Colon (tissue), 2 donors: ENCODE measurements around the gene KRT5.

Experiments used
- FAIRE-seq: peaks from 2 replicates; lab custom pipeline; 2012; peaks lifted over from hg19 to GRCh38; lab: Jason Lieb, UNC
- donor health status: control.
- donor health status: control.

Gene KRT5

DNA sequence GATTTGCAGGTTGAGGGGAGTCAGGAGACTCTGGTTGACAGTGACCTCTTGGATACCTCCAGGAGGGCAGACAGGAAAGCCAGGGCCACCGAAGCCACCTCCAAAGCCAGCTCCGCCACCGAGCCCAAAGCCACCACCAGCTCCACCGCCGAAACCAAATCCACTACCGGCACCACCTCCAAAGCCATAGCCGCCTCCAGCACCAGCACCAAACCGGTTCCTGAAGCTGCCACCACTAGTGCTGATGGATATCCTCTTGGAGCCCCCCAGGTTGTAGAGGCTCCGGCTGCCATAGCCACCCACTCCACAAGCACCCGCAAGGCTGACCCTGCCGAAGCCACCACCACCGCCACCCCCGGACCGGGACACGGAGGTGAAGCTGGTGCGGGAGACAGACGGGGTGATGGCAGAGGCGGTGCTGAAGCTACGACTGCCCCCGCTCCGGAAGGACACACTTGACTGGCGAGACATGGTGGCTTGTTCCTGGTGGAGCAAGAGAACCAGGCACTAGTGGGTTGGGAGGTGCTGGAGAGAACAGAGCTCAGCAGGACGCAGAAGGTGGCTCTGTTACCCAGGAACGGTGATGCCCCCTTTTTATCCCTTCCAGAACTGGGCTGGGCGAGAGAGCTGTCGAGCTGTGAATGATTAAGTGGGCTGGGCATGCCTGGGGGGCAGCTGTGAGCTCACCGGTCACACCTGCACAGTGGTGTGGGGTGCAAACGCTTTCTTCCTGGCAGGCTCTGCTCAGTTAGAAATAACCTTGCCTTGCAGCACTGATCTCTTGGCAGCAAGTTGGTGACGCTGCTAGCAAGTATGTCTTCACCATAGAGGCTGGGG is at the start of gene KRT5:
Gene KRT5, minus strand, starts transcription at position 569 of the 837 bp plus-strand sequence. Its CDS starts 98 bp downstream, at position 471.
- no peak for FAIRE-seq

DNA sequence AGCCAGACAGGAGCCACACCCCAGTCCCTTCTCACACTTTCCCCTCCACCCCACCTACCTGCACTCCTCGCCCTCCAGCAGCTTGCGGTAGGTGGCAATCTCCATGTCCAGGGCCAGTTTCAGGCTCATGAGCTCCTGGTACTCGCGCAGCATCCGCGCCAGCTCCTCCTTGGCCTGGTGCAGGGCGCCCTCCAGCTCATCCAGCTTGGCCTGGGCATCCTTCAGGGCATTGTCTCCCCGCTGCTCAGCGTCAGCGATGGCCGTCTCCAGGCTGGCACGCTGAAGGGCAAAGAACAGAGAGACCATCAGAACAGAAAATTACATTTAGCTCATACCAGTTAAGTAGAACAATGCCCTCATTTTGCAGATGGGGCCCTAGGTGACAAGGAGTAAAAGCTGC is 47.9 kb upstream of the KRT5 start:
- FAIRE-seq, result no peak

DNA sequence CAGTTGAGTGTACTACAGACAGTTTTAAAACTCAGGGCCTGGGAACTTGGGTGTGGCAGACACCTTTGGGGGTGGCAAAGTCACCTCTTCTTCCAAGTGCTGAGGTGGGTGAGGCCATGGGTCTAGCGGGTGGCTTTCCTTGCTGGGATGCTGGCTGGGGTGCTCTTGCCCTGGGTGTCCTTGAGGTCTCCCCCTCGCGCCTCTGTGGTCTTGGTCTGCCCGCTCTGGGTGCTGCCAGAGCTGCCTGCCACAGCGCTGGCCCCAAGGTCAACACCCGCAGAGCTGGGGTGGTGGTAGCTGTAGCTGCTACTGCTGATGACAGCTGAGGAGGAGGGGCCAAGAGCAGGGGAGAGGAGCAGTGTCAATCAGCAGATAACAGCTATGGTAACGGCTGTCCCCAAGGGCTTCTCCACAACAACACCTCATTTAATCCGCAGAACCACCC is 46.7 kb upstream of the KRT5 start:
- no peak for FAIRE-seq

DNA sequence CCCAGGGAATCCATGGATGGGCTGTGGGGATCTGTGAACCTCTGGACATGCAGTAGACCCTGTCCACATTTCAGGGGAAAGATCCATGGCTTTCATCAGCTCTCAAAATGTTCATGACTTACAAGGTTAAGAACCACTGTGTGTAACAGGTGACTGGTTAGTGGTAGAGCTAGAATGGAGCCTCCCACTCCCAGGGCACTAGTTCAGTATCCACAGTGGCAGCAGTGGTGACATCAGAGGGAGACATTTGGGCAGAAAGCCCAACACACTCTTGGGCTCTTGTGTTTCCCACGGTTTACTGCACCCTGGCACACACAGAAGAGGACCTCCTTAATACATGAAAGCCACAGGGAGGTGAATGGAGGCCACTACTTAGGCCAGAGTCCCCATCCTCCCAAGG is 44.4 kb upstream of the KRT5 start:
- no peak for FAIRE-seq

DNA sequence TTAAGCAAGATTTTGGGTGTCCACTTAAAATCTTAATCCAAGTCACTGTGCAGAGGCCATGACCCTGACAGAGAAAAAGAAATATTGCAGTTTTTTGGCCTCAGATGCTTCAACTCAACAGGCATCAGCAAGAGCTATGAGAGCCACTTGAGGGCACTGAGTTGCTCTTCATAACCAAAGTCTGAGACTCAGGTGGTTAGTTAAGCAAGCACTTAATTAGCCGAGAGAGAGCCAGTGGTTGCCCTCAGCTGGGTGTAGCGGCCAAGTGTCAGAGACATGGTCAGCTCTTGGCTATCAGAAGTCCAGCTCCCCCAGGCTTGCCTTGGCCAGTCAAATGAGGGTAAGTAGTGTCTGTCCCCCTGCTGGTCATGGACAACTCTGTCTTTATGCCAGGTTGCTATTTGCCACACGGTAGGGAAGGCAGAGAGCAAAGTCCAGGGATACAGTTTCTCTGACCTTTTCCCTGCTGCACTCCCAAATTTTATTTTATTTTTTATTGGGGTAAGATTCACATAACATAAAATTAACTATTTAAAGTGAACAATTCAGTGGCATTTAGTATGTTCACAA is 41.8 kb upstream of the KRT5 start:
- FAIRE-seq, result no peak

DNA sequence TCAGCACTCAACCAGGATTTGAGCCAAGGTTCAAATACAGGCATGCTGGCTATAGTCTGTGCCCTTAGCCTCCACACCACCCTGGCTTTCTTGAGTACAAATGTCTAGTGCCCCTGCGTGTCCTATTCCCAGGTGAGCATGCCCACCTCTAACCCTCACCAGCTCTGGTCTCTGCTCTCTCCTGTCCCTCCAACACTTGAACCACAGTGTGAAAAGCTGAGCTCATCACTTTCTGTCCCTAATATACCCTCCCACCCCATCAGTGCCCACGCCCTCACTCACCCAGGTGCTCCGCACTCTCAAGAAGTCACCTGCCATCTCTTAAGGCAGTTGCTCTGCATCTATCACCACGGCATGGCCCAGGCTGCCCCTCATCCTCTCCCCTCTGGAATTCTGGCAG is 39.8 kb upstream of the KRT5 start:
- FAIRE-seq, result no peak

DNA sequence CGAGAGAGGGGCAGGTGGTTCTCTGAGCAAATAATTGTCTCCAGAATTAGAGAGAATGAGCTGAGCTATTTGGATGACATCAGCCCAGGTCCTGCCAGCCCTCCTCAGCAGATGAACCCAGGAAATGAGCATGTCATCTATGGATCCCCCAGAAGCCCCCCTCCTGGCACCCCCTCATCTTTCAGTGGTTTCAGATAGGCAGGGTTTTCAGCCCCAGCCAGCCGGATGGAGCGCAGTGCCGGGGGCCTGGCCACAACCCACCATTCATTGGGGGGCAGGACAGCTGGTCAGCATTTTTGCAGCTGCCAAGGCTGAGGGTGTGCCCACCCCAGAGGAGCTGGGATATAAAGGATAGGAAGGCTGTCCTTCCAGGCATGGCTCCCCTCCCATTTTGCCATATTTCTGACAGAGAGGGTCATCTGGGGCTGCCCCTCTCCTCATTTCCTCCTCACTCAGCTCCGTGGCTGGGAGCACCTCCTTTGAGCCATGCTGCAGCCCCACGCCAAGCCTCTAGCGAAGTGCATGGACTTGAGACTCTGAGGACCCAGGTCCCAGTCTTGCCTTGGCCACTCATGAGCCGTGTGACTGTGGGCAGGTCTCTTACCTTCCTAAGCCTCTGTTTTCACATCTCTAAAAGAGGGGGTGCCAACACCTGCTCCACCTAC is 38.7 kb upstream of the KRT5 start:
- no peak for FAIRE-seq

DNA sequence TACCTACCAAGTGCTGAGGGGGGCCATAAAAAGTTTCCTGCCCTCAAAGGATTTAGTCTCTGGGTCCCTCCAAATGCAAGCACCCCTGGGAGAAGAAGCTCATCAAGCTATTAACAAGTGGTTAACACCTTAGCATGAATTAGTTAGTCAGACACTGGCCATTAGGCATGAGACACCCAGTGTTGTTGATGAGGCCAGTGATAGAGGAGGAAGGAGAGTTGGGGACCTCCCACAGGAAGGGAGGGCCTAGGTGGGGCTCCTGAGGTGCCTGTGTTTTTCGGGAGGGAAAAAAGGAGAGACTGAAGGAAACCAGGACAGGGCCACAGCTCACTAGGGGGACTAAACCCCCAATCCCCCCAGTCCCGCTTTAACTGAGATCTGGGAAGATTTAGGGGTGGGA is 37.3 kb upstream of the KRT5 start:
- no peak for FAIRE-seq

DNA sequence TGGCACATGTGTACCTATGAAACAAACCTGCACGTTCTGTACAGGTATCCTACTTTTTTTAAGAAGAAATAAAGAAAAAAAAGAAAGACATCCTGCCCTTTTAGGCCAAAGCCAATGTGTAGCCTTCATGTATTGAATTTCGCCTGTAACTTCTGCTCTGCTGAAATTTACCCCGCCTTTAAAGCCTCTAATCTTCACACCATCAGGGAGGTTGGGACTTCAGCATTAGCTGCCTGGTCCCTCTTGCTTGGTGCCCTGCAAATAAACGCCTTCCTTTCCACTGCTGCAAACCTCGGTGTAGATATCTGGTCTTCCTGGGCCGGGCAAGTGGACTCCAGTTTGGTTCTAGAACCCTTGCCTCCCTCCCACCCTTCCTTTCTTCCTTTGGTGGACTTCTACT is 35.4 kb upstream of the KRT5 start:
- FAIRE-seq, result no peak

DNA sequence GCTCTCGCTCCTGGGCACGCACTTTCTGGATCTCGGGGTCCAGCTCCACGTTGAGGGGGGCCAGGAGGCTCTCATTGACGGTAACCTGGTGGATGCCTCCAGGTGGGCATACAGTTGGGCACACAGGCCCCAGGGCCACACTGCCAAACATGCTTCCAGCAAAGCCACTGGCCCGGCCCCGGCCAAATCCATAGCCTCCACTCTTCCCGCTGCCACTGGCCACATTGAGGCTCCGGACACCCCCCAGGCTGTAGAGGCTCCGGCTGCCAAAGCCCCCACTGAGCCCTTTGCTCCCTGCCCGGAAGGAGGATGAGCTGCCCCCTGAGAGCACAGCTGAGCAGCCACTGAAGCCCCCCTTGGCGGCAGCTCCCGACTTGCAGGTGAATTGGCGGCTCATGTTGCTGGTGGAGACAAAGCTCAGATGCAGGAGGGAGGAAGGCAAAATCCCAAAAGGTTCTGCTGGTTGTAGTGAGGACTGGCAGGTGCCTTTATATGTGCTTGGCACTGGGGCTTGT is 32.5 kb upstream of the KRT5 start, which contains the start of gene KRT71:
Gene KRT71, minus strand, starts transcription at position 465 of the 515 bp plus-strand sequence. Its CDS starts 68 bp downstream, at position 397.
- no peak for FAIRE-seq

DNA sequence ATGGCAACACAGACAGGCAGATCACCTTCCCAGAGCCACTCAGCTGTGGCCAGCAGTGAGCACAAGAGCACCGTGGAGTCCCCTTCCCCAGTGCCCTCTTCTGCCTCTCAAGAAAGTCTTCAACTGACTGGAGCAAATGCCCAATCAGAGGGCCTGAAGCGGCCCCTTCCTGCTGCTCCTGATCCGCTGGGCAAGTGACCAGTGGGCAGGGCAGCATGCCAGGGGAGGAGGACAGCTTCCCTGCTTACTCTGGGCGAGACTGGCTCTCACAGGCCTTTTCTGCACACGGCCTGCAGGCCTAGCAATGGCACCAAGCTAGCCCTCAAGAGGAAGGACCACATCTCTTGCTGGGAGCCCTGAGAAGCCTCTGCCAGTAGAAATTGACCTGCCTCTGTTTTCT is 31.9 kb upstream of the KRT5 start:
- no peak for FAIRE-seq

DNA sequence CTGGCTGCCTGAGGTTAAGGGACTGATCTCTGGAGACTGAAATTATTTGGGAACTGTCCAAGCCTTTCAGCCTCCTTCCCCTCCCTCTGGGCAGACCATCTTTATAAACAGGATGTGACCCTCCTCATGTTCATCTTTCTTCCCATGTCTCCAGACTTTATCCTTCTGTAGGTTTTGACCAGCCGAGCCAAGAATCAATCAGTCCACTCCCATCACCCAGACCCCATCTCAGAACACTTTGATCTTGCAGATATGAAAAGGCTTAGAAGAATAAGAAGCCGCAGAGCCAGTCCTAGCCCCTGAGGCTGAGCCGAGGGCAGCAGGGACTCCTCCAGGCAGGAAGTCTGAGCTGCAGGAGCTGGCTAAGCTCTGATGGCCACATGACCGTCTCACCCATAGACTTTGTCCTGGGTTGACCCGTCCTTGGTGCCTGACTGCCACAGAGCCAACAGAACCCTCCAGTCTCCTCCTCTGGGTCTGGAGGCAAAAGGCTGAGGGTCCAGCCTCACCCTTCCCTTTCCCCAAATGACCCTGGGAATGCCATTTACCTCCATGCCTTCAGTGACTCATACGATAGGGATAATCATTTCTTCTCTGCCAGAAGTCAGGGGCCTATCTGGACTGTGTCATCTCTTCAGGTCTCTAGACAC is 31.1 kb upstream of the KRT5 start:
- FAIRE-seq, result no peak

DNA sequence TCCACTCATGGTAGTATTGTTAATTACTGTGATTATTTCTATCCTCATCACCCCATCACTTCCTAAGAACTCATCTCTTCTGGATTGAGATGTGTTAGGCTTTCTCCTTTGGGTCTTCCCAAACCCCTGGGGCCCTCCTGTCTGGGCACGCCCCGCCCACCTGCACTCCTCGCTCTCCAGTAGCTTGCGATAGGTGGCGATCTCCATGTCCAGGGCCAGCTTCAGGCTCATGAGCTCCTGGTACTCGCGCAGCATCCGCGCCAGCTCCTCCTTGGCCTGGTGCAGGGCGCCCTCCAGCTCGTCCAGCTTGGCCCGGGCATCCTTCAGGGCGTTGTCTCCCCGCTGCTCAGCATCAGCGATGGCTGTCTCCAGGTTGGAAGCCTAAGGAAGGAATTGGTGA is 25.9 kb upstream of the KRT5 start:
- no peak for FAIRE-seq

DNA sequence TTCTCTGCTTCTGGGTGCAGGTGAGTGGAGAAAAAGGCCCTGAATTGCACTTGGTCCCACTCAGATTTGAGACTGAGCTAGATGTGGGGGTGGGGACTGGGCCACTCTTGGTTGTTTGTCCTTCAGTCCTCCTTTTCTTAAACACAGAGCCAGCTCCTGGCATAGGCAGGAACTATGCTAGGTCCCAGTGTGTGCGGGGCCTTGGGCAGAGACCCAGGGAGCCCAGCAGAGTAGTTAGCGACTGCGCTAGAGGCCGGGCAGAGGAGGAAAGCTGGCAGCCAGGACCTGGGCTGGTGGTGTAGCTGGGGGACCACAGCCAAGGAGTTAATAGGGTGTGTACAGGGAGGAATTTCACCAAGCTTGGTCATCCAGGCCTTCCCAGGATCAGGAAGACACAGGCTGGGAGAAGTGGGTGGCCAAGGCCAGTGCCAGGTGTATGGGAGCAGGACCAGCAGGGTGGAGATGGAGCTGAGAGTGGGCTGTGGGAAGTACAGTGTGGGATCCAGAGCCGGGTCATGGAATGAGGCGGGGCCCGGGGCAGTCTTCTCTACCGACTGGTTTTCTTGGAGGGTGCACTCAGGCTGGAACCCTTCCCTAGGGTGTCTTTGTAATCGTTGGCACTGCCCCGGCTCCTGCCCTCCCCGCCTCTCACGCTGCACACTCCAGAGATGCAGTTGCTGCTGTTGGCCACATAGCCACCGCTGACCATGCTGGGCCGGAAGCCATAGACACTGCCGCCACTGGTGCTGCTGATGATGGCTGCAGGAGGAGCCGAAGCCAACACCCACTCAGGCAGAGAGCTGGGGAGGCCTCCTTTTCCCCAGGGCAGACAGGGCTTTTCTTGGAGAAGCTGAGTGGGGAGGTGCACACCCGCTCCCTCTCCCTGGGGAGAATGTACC is 24.0 kb upstream of the KRT5 start:
- FAIRE-seq, result no peak

DNA sequence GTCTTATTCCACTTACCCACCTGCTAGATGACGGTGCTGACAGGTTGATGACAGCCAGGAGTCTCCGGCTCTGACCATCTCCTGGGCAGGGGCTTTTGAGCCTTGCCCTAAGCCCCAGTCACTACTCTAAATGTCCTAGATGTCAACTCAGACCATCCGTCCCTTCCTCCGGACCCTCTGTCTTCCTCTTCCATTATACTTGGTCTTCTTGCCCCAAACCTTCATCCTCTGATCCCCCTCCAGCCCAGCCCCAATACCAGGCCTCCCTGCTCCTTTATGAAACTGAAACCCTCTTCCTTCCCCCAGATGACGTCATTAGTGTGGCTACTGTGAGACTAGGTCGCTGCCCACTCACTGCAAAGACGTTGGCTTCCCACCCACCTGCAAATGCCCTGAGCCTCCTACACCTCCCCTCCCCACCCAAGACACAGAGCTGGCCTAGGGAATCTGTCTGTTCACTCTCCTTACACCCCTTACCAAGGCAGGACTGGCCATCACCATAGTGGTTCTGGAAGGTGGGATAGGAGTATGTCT is 22.7 kb upstream of the KRT5 start:
- FAIRE-seq, result no peak

DNA sequence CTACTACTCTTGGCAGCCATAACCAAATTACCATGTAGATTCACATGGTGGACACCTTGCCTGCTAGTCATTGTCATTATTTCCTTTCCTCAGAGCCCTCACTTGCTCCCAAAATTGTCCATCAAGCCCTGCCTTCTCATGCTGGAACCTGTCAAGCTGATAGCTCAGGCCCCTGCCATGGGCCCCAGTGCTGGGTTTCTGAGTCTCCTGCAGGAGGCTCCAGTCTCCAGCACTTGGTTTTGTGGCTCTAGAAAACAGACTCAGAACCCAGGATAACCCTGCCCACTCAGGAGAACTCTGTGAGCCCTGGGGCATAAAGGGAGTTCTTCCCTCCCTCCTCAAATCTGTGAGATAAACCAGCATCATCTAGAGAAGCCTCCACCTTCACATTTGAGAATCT is 22.0 kb upstream of the KRT5 start:
- no peak for FAIRE-seq

DNA sequence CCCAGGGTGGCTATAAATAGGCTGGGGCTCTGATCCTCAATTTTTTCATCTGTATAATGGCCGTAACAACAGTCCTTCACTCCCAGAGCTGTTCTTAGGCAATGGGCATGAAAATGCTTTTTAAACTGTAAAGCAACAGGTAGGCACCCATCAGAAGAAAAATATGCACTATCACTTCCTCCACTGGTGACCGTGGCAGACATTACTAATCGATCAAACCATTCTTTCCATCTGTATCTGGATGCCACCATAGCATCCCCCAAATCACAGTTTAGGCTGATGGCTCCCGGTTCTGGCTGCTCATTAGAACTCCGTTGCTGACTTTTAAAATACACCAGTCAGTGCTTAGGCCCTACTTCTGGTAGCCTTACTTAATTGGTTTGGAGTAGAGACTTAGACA is 21.5 kb upstream of the KRT5 start:
- FAIRE-seq, result no peak

DNA sequence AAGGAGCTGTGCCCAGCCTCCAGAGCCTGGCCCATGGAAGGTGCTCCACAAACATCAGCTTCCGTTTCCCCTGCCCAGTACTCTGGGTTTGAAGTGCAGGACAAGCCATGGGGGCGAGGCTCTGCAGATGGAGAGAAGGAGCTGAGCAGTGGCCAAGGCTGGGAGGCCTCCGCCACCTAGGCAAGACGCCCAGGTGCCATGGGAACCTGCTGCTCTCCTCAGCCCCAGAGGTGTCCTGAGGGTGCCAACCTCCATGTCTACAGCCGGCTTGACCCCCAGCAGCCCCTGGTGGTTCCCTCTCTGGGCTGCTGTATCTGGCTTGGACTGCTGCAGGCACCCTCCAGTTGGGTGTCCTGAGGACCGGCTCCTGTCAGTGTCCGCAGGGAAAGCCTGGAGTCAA is 20.3 kb upstream of the KRT5 start:
- FAIRE-seq, result no peak

DNA sequence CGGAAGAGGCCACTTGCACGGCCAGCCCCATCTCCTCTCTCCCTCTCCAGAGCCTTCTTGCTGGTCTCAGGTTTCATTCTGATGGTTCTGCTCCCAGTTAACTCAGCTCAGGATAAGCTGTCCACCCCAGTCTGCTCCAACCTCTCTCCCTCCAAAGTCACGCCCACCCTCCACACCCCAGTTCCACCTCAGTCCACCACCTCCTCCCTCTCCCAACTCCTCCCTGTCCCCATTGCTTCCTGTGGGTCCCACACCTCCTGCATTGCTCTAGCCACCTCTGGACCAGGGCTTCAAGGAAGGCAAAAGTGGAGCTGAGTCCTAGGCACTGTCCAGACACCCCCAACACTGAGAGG is 19.6 kb upstream of the KRT5 start:
- FAIRE-seq, result no peak

DNA sequence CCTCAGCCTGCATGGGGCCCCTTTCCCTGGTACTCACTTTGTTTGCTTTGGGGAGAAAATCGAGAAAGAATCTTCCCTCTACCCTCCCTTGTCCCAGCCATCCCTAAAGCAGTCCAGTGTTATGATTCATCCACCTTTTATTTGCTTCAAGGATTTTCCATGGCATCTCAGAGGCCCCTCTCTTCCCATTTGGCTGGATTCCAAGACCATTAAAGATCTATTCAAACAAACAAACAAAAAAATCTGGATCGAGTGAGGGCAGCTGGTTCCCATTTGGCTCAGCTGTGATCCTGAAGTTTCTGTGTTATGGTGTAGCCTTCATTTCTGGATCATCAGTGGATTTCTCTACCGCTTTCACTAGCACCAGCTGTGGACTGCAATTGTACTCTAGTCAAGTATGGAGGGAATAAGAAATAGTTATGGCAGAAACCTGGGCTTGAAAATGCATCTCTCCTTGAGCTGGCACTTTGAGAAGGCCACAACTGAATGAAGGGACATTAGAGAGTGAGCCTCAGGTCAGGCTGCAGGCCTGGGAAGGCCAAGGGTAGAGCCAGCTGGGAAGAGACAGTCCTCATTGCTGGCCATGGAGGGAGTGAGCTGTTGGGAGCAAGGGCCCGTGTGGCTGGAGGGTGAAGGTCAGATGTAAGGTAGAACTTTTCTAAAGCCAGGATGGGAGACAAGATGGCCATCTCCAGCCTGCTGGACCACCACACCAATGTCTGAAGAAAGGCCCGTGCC is 19.1 kb upstream of the KRT5 start:
- FAIRE-seq, result no peak

DNA sequence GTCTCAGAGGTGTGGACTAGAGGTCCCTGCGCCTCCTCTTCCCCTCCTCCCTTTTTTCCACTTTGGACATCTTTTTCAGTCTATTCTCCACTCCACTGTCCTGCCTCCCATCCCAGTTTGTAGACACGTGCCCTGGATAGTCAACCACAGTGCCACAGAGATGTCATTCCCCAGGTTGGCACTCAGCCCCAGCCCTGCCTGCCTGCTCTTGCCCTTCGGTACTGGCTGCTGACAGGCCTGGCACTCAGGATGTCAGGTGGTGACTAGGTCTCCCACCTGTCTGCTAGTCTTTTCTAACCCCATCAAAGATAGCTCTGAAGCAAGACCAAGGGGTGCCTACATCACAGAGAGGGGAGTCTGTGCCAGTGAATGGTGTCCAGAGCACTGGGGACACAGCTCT is 16.9 kb upstream of the KRT5 start:
- FAIRE-seq, result no peak
